Measurements from ENCODE around the gene DHX34.

Gene DHX34

DNA sequence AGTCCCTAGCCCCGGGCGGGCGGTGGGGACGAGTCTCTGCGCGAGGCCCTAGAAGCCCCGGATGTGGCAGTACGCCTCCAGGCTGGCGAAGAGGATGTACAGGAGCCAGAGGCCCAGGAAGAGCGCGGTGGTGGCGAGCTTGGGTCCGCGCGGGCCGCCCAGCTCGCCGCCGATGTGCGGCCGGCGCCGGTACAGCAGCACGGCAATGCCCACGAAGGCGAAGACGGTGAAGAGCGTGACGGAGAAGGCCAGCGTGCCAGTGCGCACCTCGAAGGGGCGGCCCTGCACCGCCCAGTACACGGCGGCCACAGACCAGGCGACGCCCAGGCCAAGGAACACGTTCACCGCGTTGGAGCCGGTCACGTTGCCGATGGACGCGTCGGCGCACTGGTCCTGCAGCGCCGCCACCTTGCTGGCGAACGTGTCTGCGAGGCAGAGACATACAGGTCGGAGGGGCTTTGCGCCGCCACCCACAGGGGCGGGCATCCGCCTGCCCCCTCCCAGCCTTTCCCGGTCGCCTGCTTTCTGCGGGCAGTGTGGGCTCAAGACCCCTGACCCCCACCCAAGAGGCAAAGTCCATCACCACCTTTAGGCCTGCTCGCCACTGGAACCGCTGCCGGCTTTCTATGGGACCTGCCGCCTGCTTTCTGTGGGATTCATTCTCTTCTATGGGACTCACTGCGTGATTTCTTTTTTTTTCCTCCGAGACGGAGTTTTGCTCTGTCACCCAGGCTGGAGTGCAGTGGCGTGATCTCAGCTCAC, 81.1 kb downstream of the DHX34 start:
- no peak overlapping the region for H3K27ac ChIP-seq
- H3K27me3 ChIP-seq: peaks cover 0 to 70% of the 10 kb centered on the region in 2 donors
- H3K36me3 ChIP-seq: no peaks in the 10 kb centered on the region
- no peak for DNase-seq
- TF ChIP-seq, protein P1, sequence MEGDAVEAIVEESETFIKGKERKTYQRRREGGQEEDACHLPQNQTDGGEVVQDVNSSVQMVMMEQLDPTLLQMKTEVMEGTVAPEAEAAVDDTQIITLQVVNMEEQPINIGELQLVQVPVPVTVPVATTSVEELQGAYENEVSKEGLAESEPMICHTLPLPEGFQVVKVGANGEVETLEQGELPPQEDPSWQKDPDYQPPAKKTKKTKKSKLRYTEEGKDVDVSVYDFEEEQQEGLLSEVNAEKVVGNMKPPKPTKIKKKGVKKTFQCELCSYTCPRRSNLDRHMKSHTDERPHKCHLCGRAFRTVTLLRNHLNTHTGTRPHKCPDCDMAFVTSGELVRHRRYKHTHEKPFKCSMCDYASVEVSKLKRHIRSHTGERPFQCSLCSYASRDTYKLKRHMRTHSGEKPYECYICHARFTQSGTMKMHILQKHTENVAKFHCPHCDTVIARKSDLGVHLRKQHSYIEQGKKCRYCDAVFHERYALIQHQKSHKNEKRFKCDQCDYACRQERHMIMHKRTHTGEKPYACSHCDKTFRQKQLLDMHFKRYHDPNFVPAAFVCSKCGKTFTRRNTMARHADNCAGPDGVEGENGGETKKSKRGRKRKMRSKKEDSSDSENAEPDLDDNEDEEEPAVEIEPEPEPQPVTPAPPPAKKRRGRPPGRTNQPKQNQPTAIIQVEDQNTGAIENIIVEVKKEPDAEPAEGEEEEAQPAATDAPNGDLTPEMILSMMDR (IDR thresholded peaks at IDR 0.05): peak; percentile 30 to 42
- H3K4me1 ChIP-seq: peaks cover 0 to 34% (median 25%) of the 10 kb centered on the region in 4 donors
- H3K4me3 ChIP-seq: peak overlapping the region in 1 of 2 donors; percentile 15
- intact Hi-C loops (cut with DNase I; ENCODE audit: low total_unique reads): no loop called here
- H3K9me3 ChIP-seq: no peaks in the 10 kb centered on the region

DNA sequence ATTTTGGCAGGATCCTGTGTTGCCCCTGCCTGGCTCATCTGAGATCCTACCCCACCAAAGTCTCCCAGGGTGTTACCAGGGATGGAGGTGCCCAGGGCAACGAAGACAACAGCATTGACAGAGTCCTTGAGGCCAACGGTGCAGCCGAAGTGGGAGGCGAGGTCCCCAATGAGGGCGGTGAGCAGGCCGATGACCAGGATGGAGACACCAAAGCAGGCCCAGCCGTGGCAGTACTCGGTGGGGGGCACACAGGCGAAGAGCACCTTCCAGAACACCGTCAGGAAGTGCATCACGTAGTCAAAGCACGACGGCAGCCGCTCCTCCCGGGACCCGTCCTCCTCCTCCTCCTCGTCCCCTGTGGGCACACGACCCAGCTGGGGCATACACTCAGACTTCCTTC, 83.0 kb downstream of the DHX34 start:
- intact Hi-C loops (cut with DNase I; ENCODE audit: low total_unique reads): no loop called here
- Histone ChIP-seq H3K27me3 (peaks cover 0 to 68% of the 10 kb centered on the region in 2 donors), H3K9me3 (no peaks in the 10 kb centered on the region), H3K4me1 (peaks cover 0 to 39% (median 25%) of the 10 kb centered on the region in 4 donors), H3K4me3 (no peak overlapping the region), H3K27ac (no peak overlapping the region), H3K36me3 (no peaks in the 10 kb centered on the region)
- DNase-seq: no peak
- TF ChIP-seq, protein P1 (IDR thresholded peaks at IDR 0.05): no peak

Measured in tibial artery (tissue), 4 donors.